ENCODE results near the gene STXBP1. TPM values are rescaled to one million over a fixed set of nuclear protein-coding genes. Genes with fewer than 3 reads are reported as not detected.

The STXBP1 gene
- total and polyA plus RNA-seq, 2 of the 8 experiments (the other 6 are each of a cell fraction or from before 2014, with no cell fraction given): 11.5 to 60.9 TPM

- TF ChIP-seq PHF8 (conservative IDR thresholded peaks at IDR 0.05; ENCODE audit: low read depth, low read length) (no peak), ATF2 (IDR thresholded peaks at IDR 0.05; ENCODE audit: low read length) (no peak), RAD21 (IDR thresholded peaks at IDR 0.05 in 1 of 2, conservative IDR thresholded peaks at IDR 0.05 in 1 of 2; ENCODE audit: low read depth in 2 of 2, low read length in 2 of 2) (no peak), E2F6 (IDR thresholded peaks at IDR 0.05) (no peak), BRCA1 (IDR thresholded peaks at IDR 0.05; ENCODE audit: low read depth, low read length) (no peak), TEAD4 (IDR thresholded peaks at IDR 0.05; ENCODE audit: low read depth, low read length) (no peak), CHD2 (IDR thresholded peaks at IDR 0.05; ENCODE audit: low read length) (no peak), RXRA (IDR thresholded peaks at IDR 0.05; ENCODE audit: insufficient read depth, low read depth, low read length) (no peak), TAF7 (optimal IDR thresholded peaks at IDR 0.05; ENCODE audit: borderline replicate concordance, low read depth, low read length) (no peak), TBP (IDR thresholded peaks at IDR 0.05; ENCODE audit: low read depth, low read length) (no peak), POLR2A (IDR thresholded peaks at IDR 0.05; ENCODE audit: control extremely low read depth in 1 of 2, low read depth in 2 of 2, low read length in 2 of 2) (no peak)
- Histone ChIP-seq H2AFZ (ENCODE audit: low read length) (no peak overlapping the region), H2BK12ac (ENCODE audit: low read depth, low read length) (no peak overlapping the region), H3K4me2 (ENCODE audit: insufficient read depth in 1 of 2, low read depth in 2 of 2, low read length in 2 of 2) (no peak overlapping the region), H3K27ac (ENCODE audit: low read depth, low read length) (no peak overlapping the region), H3K27me3 (replicated peaks in 1 of 4; ENCODE audit: control insufficient read depth in 3 of 4, extremely low read depth in 1 of 4, insufficient read depth in 3 of 4, low read length in 3 of 4) (no peaks in the 10 kb centered on the region), H2BK15ac (ENCODE audit: low read length) (no peak overlapping the region), H4K5ac (ENCODE audit: insufficient read length, low read depth, low read length) (no peak overlapping the region), H3K9ac (replicated peaks in 1 of 4; ENCODE audit: extremely low read depth in 1 of 4, low read depth in 3 of 4, low read length in 3 of 4) (no peak overlapping the region; a peak in 1 of 7 replicates), H3K36me3 (ENCODE audit: control insufficient read depth in 2 of 4, insufficient read depth in 4 of 4, low read length in 3 of 4) (peaks cover 0 to 3% (median 2%) of the 10 kb centered on the region in 4 experiments; a peak in 2 of 8 replicates), H3K14ac (ENCODE audit: insufficient read length) (no peak overlapping the region), H4K20me1 (replicated peaks in 1 of 2; ENCODE audit: control insufficient read depth in 1 of 2, insufficient read depth in 2 of 2, low read length in 2 of 2) (no peaks in the 10 kb centered on the region), H2BK120ac (replicated peaks; ENCODE audit: low read depth, low read length) (no peak overlapping the region), H4K8ac (ENCODE audit: extremely low read depth, insufficient read depth, low read length) (no peak overlapping the region), H3K18ac (ENCODE audit: extremely low read depth, low read length) (no peak overlapping the region), H3K4me3 (ENCODE audit: extremely low read depth in 1 of 4, insufficient read depth in 2 of 4, low read depth in 3 of 4, low read length in 4 of 4) (no peak overlapping the region), H3K4ac (replicated peaks; ENCODE audit: insufficient read length, low read depth, low read length) (no peak overlapping the region), H2BK5ac (ENCODE audit: low read depth, low read length) (no peak overlapping the region), H3K9me3 (ENCODE audit: insufficient read depth in 2 of 2, low read depth in 1 of 2, low read length in 1 of 2) (no peaks in the 10 kb centered on the region), H2AK5ac (ENCODE audit: low read depth, low read length) (no peak overlapping the region), H3K79me1 (ENCODE audit: low read depth, low read length) (no peaks in the 10 kb centered on the region), H3K56ac (replicated peaks; ENCODE audit: insufficient read length, low read depth, low read length) (no peak overlapping the region), H4K91ac (replicated peaks; ENCODE audit: insufficient read length, low read length) (no peak overlapping the region), H3K23me2 (ENCODE audit: low read depth, low read length) (no peaks in the 10 kb centered on the region), H3K79me2 (ENCODE audit: control insufficient read depth in 1 of 2, insufficient read depth in 2 of 2, low read length in 2 of 2) (no peaks in the 10 kb centered on the region), H3K23ac (ENCODE audit: insufficient read length) (no peak overlapping the region), H3K4me1 (replicated peaks in 1 of 4; ENCODE audit: control insufficient read depth in 3 of 4, insufficient read depth in 4 of 4, low read length in 3 of 4) (no peaks in the 10 kb centered on the region), H2BK20ac (ENCODE audit: low read length) (no peak overlapping the region)
- ChIA-PET CTCF (ENCODE audit: partially characterized antibody) (interaction anchor here (0.9 to 1.7 kb wide), 4 partner anchors 10 to 96 kb away, joined by 3 read pairs; partner anchors contain the start of gene TOR2A), POLR2A (ENCODE audit: partially characterized antibody) (no interaction called here)
- no peak for DNase-seq (ENCODE audit: low read depth in 1 of 2, low spot score in 2 of 2)
- no peak for FAIRE-seq
- 87% methylated on average over 4 of the region's 4 CpGs; no CpG with 5 or more reads in 1 of the 2 experiments for WGBS, 2 experiments (ENCODE audit: extremely low coverage in 1 of 2, insufficient coverage in 1 of 2, insufficient read length in 1 of 2, insufficient replicate concordance in 2 of 2, low coverage in 1 of 2, low lambda C conversion rate in 2 of 2, missing lambda C conversion rate in 1 of 2)
These were observed 81.6 kb downstream of the STXBP1 start for GRCh38 chr9:127693697-127694096.
